Vagina (tissue), 2 donors: Measurements from ENCODE around the gene CUX1. TPM values are rescaled to one million over a fixed set of nuclear protein-coding genes. Genes with fewer than 3 reads are reported as not detected.

Experiments
- DNase-seq, 2 donors: peaks; one replicate each; pipeline ENCODE4 v3.0.0-alpha.2; 2017; ENCODE audit errors: extremely low spot score in 2 of 2
- H3K27ac ChIP-seq: fragments of 200-600 bp; sonication (generic); one replicate; pipeline ENCODE4 v1.5.1; 2019
- H3K27me3 ChIP-seq: fragments of 200-600 bp; sonication (generic); one replicate; pipeline ENCODE4 v1.5.1; 2019
- H3K36me3 ChIP-seq, 2 donors: fragments of 200-600 bp; sonication (generic); one replicate each; pipeline ENCODE4 v1.5.1; 2017 to 2019
- H3K4me1 ChIP-seq: fragments of 200-600 bp; sonication (generic); one replicate; pipeline ENCODE4 v1.5.1; 2019
- H3K4me3 ChIP-seq, 2 donors: fragments of 200-600 bp; sonication (generic); 1 replicate in 1 of 2; 2 replicates in 1 of 2; pipeline ENCODE4 v1.5.1; 2016 to 2019
- H3K9me3 ChIP-seq: fragments of 200-600 bp; sonication (generic); one replicate; pipeline ENCODE4 v1.5.1; 2019
- POLR2A ChIP-seq, 2 donors: fragments of 450-650 bp; IDR thresholded peaks; one replicate each; pipeline ENCODE4 v1.6.1; 2017; ENCODE audit warnings: antibody characterized with exemption in 2 of 2, mild to moderate bottlenecking in 2 of 2, moderate library complexity in 2 of 2
- POLR2AphosphoS5 ChIP-seq, 2 donors: sonication (generic); formaldehyde crosslinking; IDR thresholded peaks; one replicate each; pipeline ENCODE4 v1.9.0; 2017; ENCODE audit warnings: antibody characterized with exemption in 2 of 2, mild to moderate bottlenecking in 2 of 2, low read depth in 1 of 2; ENCODE audit not compliant: insufficient read depth in 1 of 2
- intact Hi-C: fragments of 100-400 bp; cut with DNase I; formaldehyde crosslinking; loops from one replicate; pipeline ENCODE4 v1.15.1; 2023
- total RNA-seq: library from RNA; depleted of rRNA; stranded (reverse); fragments of >200 nt; gene quantifications from one replicate; pipeline ENCODE4 v1.2.3, GENCODE V29; 2016
- TF ChIP-seq, protein P1 (sequence below), 3 experiments: fragments of 450-650 bp in 2 of 3; fragments of 200-600 bp in 1 of 3; sonication (generic) in 1 of 3; IDR thresholded peaks; one replicate each; pipeline ENCODE4 v1.5.1; 2017 to 2019; ENCODE audit warnings: antibody characterized with exemption in 3 of 3, mild to moderate bottlenecking in 2 of 3, moderate library complexity in 2 of 3

The CUX1 gene
- total RNA-seq, 1 donor from 2014 or later = 65.3 TPM

DNA sequence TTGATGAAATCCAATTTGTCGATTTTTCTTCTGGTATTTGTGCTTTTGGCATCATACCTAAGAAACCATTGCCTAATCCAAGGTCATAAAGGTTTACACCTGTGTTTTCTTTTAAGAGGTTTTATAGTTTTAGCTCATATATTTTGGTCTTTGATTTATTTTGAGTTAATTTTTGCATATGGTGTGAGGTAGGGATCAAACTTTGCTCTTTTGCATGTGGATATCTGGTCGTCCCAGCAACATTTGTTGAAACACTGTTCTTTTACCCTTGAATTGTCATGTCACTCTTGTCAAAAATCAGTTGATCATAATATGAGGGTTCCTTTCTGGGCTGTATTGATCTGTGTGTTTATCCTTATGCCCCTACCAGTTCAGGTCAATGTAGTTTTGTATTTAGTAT lies 236.7 kb downstream of the CUX1 start:
- Histone ChIP-seq H3K36me3 (no peaks in the 10 kb centered on the region), H3K4me1 (no peaks in the 10 kb centered on the region), H3K27ac (no peak overlapping the region), H3K4me3 (no peak overlapping the region), H3K9me3 (no peaks in the 10 kb centered on the region), H3K27me3 (no peaks in the 10 kb centered on the region)
- TF ChIP-seq POLR2AphosphoS5 (IDR thresholded peaks at IDR 0.05; ENCODE audit: insufficient read depth in 1 of 2, low read depth in 1 of 2) = no peak
- no peak for TF ChIP-seq POLR2A (IDR thresholded peaks at IDR 0.05)
- TF ChIP-seq, protein P1, sequence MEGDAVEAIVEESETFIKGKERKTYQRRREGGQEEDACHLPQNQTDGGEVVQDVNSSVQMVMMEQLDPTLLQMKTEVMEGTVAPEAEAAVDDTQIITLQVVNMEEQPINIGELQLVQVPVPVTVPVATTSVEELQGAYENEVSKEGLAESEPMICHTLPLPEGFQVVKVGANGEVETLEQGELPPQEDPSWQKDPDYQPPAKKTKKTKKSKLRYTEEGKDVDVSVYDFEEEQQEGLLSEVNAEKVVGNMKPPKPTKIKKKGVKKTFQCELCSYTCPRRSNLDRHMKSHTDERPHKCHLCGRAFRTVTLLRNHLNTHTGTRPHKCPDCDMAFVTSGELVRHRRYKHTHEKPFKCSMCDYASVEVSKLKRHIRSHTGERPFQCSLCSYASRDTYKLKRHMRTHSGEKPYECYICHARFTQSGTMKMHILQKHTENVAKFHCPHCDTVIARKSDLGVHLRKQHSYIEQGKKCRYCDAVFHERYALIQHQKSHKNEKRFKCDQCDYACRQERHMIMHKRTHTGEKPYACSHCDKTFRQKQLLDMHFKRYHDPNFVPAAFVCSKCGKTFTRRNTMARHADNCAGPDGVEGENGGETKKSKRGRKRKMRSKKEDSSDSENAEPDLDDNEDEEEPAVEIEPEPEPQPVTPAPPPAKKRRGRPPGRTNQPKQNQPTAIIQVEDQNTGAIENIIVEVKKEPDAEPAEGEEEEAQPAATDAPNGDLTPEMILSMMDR (IDR thresholded peaks at IDR 0.05) = no peak
- intact Hi-C loops = no loop called here
- DNase-seq = no peak

DNA sequence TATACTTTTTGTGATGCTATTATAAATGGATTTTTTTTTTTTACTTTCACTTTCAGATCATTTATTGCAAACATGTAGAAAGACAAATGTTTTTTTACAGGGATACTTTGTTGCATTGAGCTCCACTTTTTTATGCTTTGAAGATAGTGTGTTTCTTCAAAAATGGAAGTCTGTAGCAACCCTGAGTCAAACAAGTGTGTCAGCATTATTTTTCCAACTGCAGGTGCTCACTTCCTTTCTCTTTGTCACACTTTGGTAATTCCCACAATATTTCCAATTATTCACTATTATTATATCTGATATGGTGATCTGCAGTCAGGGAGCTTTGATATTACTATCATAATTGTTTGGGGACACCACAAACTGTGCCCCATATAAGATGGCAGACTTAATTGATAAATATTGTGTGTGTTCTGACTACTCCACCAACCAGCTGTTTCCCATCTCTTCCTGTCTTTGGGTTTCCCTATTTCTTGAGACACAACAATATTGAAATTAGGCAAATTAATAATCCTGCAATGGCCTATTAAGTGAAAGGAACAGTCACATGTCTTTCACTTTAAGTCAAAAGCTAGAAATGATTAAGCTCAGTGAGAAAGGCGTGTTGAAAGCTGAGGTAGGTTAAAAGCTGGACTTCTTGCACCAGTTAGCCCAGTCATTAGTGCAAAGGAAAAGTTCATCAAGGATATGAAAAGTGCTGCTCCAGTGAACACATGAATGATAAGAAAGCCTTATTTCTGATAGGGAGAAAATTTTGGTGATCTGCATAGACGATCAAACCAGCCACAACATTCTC lies 238.0 kb downstream of the CUX1 start:
- Histone ChIP-seq H3K27ac (no peak overlapping the region), H3K4me1 (no peaks in the 10 kb centered on the region), H3K9me3 (no peaks in the 10 kb centered on the region), H3K4me3 (no peak overlapping the region), H3K36me3 (no peaks in the 10 kb centered on the region), H3K27me3 (no peaks in the 10 kb centered on the region)
- TF ChIP-seq POLR2A (IDR thresholded peaks at IDR 0.05) = no peak
- TF ChIP-seq, protein P1 (IDR thresholded peaks at IDR 0.05) = no peak
- TF ChIP-seq POLR2AphosphoS5 (IDR thresholded peaks at IDR 0.05; ENCODE audit: insufficient read depth in 1 of 2, low read depth in 1 of 2) = no peak
- no peak for DNase-seq
- intact Hi-C loops = no loop called here

DNA sequence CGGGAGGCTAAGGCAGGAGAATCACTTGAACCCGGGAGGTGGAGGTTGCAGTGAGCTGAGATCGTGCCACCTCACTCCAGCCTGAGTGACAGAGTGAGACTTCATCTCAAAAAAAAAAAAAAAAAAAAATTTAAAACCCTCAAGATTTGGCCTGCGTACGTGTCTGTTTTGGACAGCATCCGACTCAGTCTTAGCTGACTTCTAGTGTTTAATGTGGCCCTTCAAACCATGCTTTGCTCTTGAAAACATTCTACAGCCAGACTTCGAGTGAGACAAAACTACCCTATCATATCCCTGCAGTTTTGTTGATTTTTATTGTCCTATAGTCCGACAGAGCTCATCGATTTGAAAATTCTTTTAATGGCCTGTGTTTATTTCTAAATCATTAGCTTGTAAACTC lies 242.1 kb downstream of the CUX1 start:
- Histone ChIP-seq H3K4me3 (no peak overlapping the region), H3K4me1 (peaks cover 17% of the 10 kb centered on the region), H3K27me3 (no peaks in the 10 kb centered on the region), H3K9me3 (no peaks in the 10 kb centered on the region), H3K36me3 (no peaks in the 10 kb centered on the region), H3K27ac (no peak overlapping the region)
- no peak for TF ChIP-seq POLR2A (IDR thresholded peaks at IDR 0.05)
- TF ChIP-seq POLR2AphosphoS5 (IDR thresholded peaks at IDR 0.05; ENCODE audit: insufficient read depth in 1 of 2, low read depth in 1 of 2) = no peak
- TF ChIP-seq, protein P1 (IDR thresholded peaks at IDR 0.05) = no peak
- intact Hi-C loops = no loop called here
- no peak for DNase-seq

DNA sequence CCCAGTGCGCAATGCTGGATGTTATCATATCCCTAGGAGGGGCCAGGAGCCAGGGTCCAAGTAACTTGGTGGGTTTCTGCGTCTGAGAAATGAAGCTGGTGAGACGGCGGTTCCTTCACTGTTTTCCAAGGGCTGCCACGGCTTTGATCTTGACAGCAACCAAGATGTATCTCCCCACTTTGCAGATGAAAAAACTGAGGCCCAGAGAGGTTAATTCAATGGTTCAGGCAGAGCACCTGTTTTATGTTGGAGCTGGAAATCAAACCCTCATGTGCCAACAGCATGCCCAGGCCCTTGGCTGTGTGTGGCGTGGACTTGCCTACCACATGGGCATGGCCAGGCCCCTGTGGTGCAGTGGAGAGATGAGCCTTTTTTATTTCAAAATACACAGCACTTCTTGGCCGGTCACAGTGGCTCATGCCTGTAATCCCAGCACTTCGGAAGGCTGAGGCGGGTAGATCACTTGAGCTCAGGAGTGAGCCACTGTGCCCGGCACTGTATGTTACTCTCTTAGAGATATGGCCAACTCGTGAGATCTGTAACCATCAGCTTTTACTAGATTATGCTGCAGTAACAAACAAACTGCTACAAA lies 244.0 kb downstream of the CUX1 start:
- no peaks in the 10 kb centered on the region for H3K36me3 ChIP-seq
- intact Hi-C loops = no loop called here
- H3K27me3 ChIP-seq = no peaks in the 10 kb centered on the region
- DNase-seq = no peak
- no peak overlapping the region for H3K4me3 ChIP-seq
- peaks cover 19% of the 10 kb centered on the region for H3K4me1 ChIP-seq
- TF ChIP-seq POLR2AphosphoS5 (IDR thresholded peaks at IDR 0.05; ENCODE audit: insufficient read depth in 1 of 2, low read depth in 1 of 2) (no peak), POLR2A (IDR thresholded peaks at IDR 0.05) (no peak)
- TF ChIP-seq, protein P1 (IDR thresholded peaks at IDR 0.05) = no peak
- H3K27ac ChIP-seq = no peak overlapping the region
- H3K9me3 ChIP-seq = no peaks in the 10 kb centered on the region

DNA sequence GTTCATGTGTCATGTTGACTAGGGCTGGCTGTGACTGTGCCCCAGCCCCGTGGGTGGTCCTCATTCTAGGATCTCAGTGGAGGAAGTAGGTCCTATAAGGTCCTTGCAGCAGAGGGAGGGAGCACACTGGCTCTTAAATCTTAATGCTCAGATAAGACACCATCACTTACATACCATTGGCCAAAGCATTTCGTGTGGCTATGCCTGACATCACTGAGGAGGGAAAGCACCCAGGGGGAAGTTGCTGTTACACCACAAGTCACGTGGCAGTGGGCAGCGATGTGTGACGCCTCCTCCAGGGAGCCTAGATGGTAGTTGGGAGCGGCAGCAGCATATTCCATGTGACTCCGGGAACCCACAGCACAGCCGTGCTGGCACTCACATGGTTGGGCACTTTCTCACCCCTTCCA lies 244.6 kb downstream of the CUX1 start:
- H3K4me1 ChIP-seq = peaks cover 19% of the 10 kb centered on the region
- DNase-seq = no peak
- no peak overlapping the region for H3K4me3 ChIP-seq
- H3K27me3 ChIP-seq = no peaks in the 10 kb centered on the region
- TF ChIP-seq POLR2A (IDR thresholded peaks at IDR 0.05) (no peak), POLR2AphosphoS5 (IDR thresholded peaks at IDR 0.05; ENCODE audit: insufficient read depth in 1 of 2, low read depth in 1 of 2) (no peak)
- TF ChIP-seq, protein P1 (IDR thresholded peaks at IDR 0.05) = no peak
- no peaks in the 10 kb centered on the region for H3K9me3 ChIP-seq
- H3K36me3 ChIP-seq = no peaks in the 10 kb centered on the region
- intact Hi-C loops = no loop called here
- H3K27ac ChIP-seq = no peak overlapping the region
